HUES48 (cell line): Measurements from ENCODE around the gene STMN1.

ENCODE experiments used
- H3K27ac ChIP-seq: one replicate; pipeline ENCODE4 v1.7.0; 2013; ENCODE audit warnings: low read depth, low read length, inconsistent platforms
- H3K27me3 ChIP-seq: 2 replicates; pipeline ENCODE4 v1.6.1; 2013; ENCODE audit warnings: mild to moderate bottlenecking, low read length; ENCODE audit not compliant: control insufficient read depth, insufficient read depth
- H3K36me3 ChIP-seq: 2 replicates; pipeline ENCODE4 v1.6.1; 2013; ENCODE audit warnings: low read length; ENCODE audit not compliant: control insufficient read depth, insufficient read depth
- H3K4me1 ChIP-seq: 2 replicates; pipeline ENCODE4 v1.6.1; 2013; ENCODE audit warnings: mild to moderate bottlenecking, low read length; ENCODE audit not compliant: control insufficient read depth, insufficient read depth
- H3K4me3 ChIP-seq: 2 replicates; pipeline ENCODE4 v1.5.1; 2013; ENCODE audit warnings: mild to moderate bottlenecking, low read depth, low read length
- H3K9ac ChIP-seq: 2 replicates; pipeline ENCODE4 v1.6.1; 2013; ENCODE audit warnings: mild to moderate bottlenecking, low read depth, low read length, moderate library complexity
- H3K9me3 ChIP-seq: 2 replicates; pipeline ENCODE4 v1.6.1; 2013; ENCODE audit warnings: low read length; ENCODE audit not compliant: control insufficient read depth, insufficient read depth

STMN1 gene

GRCh38 chr1:25876693-25877077 is 29.5 kb downstream of the STMN1 start:
- Histone ChIP-seq H3K27me3 (peaks cover 12% of the 10 kb centered on the region), H3K4me3 (no peak overlapping the region), H3K9me3 (no peaks in the 10 kb centered on the region), H3K9ac (no peak overlapping the region), H3K36me3 (no peaks in the 10 kb centered on the region), H3K4me1 (peaks cover 16% of the 10 kb centered on the region), H3K27ac (no peak overlapping the region)

- peaks cover 16% of the 10 kb centered on the region for H3K4me1 ChIP-seq
- peaks cover 12% of the 10 kb centered on the region for H3K27me3 ChIP-seq
- H3K4me3 ChIP-seq, result peak overlapping the region; percentile 67
- no peaks in the 10 kb centered on the region for H3K9me3 ChIP-seq
- peak overlapping the region; percentile 49; the same call in 1 of the 2 replicates for H3K9ac ChIP-seq
- H3K36me3 ChIP-seq, result no peaks in the 10 kb centered on the region
- peak overlapping the region; percentile 79 for H3K27ac ChIP-seq
Measured at GRCh38 chr1:25875856-25876692, 30.1 kb downstream of the STMN1 start.

GRCh38 chr1:25875154-25875855 is 30.9 kb downstream of the STMN1 start, which contains the start of gene PAQR7:
Gene PAQR7, minus strand, starts transcription at chr1:25875708. Its CDS starts 11,869 bp downstream, at chr1:25863839.
- peak within 1 kb of the TSS; percentile 79 for H3K27ac ChIP-seq
- no peaks in the 10 kb centered on the region for H3K36me3 ChIP-seq
- H3K9me3 ChIP-seq, result no peaks in the 10 kb centered on the region
- H3K9ac ChIP-seq, result peak within 1 kb of the TSS; percentile 49; the same call in 1 of the 2 replicates
- peaks cover 12% of the 10 kb centered on the region for H3K27me3 ChIP-seq
- peak within 1 kb of the TSS; percentile 67 for H3K4me3 ChIP-seq
- peaks cover 18% of the 10 kb centered on the region for H3K4me1 ChIP-seq

GRCh38 chr1:25874635-25875153 is 31.5 kb downstream of the STMN1 start:
- no peak overlapping the region for H3K27ac ChIP-seq
- peaks cover 12% of the 10 kb centered on the region for H3K27me3 ChIP-seq
- no peaks in the 10 kb centered on the region for H3K36me3 ChIP-seq
- peak overlapping the region; percentile 67 for H3K4me3 ChIP-seq
- no peaks in the 10 kb centered on the region for H3K9me3 ChIP-seq
- peaks cover 20% of the 10 kb centered on the region for H3K4me1 ChIP-seq
- peak overlapping the region; percentile 3; the same call in 1 of the 2 replicates for H3K9ac ChIP-seq

DNA sequence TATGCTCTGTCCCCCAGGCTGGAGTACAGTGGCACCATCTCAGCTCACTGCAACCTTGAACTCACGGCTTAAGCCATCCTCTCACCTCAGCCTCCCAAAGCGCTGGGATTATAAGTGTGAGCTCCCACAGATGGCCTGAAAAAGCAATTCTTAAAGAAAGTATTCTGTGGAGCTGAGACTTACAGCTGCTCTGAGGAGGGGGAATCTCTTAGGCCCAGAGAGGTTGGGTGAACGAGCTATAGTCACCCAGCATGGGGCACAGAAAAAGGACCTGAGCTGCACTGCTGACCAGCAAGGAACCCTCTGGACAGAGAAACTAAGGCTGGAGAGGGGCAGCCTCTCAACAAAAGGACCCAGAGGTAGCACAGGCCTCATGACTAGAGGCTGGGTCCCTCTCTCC is 32.0 kb downstream of the STMN1 start:
- Histone ChIP-seq H3K9me3 (no peaks in the 10 kb centered on the region), H3K9ac (no peak overlapping the region), H3K27me3 (peaks cover 12% of the 10 kb centered on the region), H3K36me3 (no peaks in the 10 kb centered on the region), H3K4me1 (peaks cover 22% of the 10 kb centered on the region), H3K4me3 (no peak overlapping the region), H3K27ac (no peak overlapping the region)

DNA sequence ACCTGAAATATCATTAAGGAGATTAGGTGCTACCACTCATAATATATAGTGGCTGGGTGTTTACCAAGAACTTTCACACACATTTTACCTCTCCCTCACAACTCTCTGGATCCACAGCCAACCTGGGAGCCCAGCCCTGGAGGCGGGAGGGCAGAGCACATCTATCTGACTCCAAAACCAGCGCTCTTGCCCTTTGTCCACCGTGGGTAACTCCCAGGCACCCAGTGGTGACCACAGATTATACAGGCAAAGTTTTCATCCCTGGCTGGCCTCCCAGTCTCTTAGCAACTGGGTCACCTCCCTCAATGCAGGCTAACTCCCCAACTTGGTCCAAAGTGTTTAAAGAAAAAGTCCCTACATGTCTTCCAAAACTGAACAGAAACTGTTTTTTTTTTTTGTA is 33.1 kb downstream of the STMN1 start:
- Histone ChIP-seq H3K9me3 (no peaks in the 10 kb centered on the region), H3K9ac (no peak overlapping the region), H3K4me3 (no peak overlapping the region), H3K36me3 (no peaks in the 10 kb centered on the region), H3K4me1 (peaks cover 24% of the 10 kb centered on the region), H3K27ac (no peak overlapping the region), H3K27me3 (peaks cover 12% of the 10 kb centered on the region)

- H3K9ac ChIP-seq, result no peak overlapping the region
- peaks cover 28% of the 10 kb centered on the region for H3K4me1 ChIP-seq
Measured at GRCh38 chr1:25872713-25873112, 33.5 kb downstream of the STMN1 start.

DNA sequence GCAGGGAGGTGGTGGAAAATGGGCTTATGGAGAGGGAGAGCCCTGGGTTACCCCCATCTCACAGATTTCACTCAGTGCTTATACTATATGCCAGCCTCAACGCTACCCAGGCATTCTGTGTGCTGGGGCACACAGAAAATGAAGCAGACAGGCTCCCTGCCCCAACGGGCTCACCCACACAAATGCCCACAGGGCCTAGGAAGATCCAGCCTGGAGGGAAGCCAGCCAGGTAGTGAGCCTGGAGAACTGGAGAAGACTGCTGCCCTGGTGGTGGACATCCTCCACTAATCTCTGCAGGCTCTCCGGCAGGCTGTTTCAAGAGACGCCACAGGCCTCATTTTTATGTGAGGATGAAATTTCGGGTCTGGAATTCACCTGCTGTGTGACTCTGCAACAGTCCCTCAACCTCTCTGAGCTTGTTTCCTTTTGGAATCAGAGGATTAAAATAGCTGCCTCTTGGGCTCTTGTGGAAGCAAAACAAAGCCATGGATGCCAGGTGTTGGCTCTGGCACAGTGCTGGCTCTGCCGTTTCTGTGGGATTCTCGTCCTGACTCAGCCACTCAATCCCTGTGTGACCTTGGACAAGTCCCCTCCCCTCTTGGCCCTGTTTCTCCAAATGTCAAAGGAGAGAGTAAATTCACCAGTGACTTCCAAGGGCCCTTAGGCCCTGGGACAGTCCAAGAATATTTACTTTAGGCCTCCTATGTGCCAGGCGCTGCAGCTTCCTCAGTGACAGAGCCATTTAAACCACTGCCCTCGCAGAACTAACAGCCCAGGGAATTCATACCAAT is 34.3 kb downstream of the STMN1 start:
- H3K27ac ChIP-seq, result no peak overlapping the region
- no peaks in the 10 kb centered on the region for H3K9me3 ChIP-seq
- no peaks in the 10 kb centered on the region for H3K36me3 ChIP-seq
- no peak overlapping the region for H3K4me3 ChIP-seq
- H3K27me3 ChIP-seq, result peaks cover 8% of the 10 kb centered on the region
- peaks cover 34% of the 10 kb centered on the region for H3K4me1 ChIP-seq
- H3K9ac ChIP-seq, result no peak overlapping the region

More at GRCh38 chr1:25872713-25873112, 33.5 kb downstream of the STMN1 start:
- H3K27ac ChIP-seq, result no peak overlapping the region
- no peak overlapping the region for H3K4me3 ChIP-seq
- H3K36me3 ChIP-seq, result no peaks in the 10 kb centered on the region
- peaks cover 12% of the 10 kb centered on the region for H3K27me3 ChIP-seq
- no peaks in the 10 kb centered on the region for H3K9me3 ChIP-seq

DNA sequence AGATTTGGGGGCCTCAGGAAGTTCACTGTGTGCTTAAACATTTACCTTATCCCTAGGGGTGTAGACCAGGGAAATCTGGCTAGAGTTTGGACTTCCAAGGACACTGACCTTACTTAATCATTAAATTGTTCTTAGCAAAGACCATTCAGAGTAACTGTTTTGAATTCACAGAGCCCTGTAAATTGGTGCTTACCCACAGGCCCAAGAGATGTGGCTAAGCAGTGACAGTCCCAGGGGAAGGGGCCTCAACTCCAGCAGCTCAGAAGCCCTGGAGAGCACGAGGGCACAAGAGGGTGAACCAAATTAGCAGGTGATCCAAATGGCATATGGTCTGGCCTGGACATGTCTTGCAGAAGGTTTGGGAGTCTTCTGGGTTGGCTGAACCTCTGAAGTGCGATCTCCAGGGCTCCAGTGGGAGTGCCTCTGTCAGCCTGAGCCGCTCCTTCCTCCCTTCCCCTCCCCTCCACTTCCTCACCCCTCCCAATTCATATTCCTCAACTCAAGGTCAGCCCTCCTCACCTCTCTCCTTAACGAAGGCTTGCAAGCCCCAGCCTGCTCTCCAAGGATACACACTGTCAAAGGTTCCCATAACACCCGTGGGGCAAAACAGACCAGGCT is 35.0 kb downstream of the STMN1 start:
- no peak overlapping the region for H3K9ac ChIP-seq
- no peaks in the 10 kb centered on the region for H3K36me3 ChIP-seq
- no peak overlapping the region for H3K4me3 ChIP-seq
- H3K4me1 ChIP-seq, result peaks cover 28% of the 10 kb centered on the region
- no peak overlapping the region for H3K27ac ChIP-seq
- H3K27me3 ChIP-seq, result peaks cover under 1% of the 10 kb centered on the region; the same call in 1 of the 2 replicates
- H3K9me3 ChIP-seq, result no peaks in the 10 kb centered on the region

GRCh38 chr1:25870614-25871013 is 35.6 kb downstream of the STMN1 start:
- H3K4me3 ChIP-seq, result no peak overlapping the region
- H3K9ac ChIP-seq, result no peak overlapping the region
- no peaks in the 10 kb centered on the region for H3K27me3 ChIP-seq
- no peak overlapping the region for H3K27ac ChIP-seq
- peaks cover 24% of the 10 kb centered on the region for H3K4me1 ChIP-seq
- H3K9me3 ChIP-seq, result no peaks in the 10 kb centered on the region
- no peaks in the 10 kb centered on the region for H3K36me3 ChIP-seq
